K562 (cell line): Measurements from ENCODE around the gene NDUFV3. TPM values are rescaled to one million over a fixed set of nuclear protein-coding genes. Genes with fewer than 3 reads are reported as not detected.

ENCODE experiments used
- ATAC-seq: fragments of 200-7000 bp; cut with Tn5 transposase; 3 replicates; pipeline ENCODE4 v1.9.1; 2020; ENCODE audit warnings: moderate library complexity
- BruUV-seq: library from RNA; stranded (reverse); fragments of 400-500 nt; replicated peaks from 2 replicates; lab custom pipeline; 2021; lab: Mats Ljungman, UMichigan
- CTCF ChIA-PET: fragments of 300-600 bp; formaldehyde crosslinking; extraction: SDS; loops from one replicate; lab custom pipeline; 2021; ENCODE audit warnings: low intra/inter-chr PET ratio; lab: Yijun Ruan, JAX
- POLR2A ChIA-PET: fragments of 300-600, 350-650 bp; sonication (Branson Sonifier 250); formaldehyde crosslinking; extraction: SDS; loops from one replicate; lab custom pipeline; 2021; ENCODE audit warnings: antibody characterized with exemption, inconsistent platforms; lab: Yijun Ruan, JAX
- DNase-seq, 4 experiments: peaks; one replicate each; pipeline versions ENCODE4 v3.0.0 to v3.0.0-alpha.2; 2011 to 2018; ENCODE audit warnings: low spot score in 3 of 4, mixed read lengths in 3 of 4; ENCODE audit errors: extremely low read depth in 1 of 4
- FAIRE-seq: peaks from 2 replicates; lab custom pipeline; 2011; peaks lifted over from hg19 to GRCh38; lab: Jason Lieb, UNC
- H2AFZ ChIP-seq: 2 replicates; pipeline ENCODE4 v1.6.0; 2011; ENCODE audit warnings: low read depth, low read length, control low read depth, inconsistent platforms
- H3K27ac ChIP-seq: fragments of 200-600 bp; 3 replicates; pipeline ENCODE4 v1.8.0; 2011; ENCODE audit warnings: low read depth, mild to moderate bottlenecking, control low read depth, inconsistent platforms, low read length, moderate library complexity, mixed read lengths; ENCODE audit errors: extremely low read depth
- H3K27me3 ChIP-seq, 2 experiments: fragments of 300-600 bp in 1 of 2; 2 replicates in 1 of 2; 3 replicates in 1 of 2; pipeline versions ENCODE4 v1.6.0 to v1.8.0; 2011; ENCODE audit warnings: inconsistent platforms in 2 of 2, low read length in 2 of 2, mild to moderate bottlenecking in 1 of 2, mixed read lengths in 1 of 2, moderate library complexity in 1 of 2; ENCODE audit not compliant: control insufficient read depth in 2 of 2, insufficient read depth in 2 of 2
- H3K36me3 ChIP-seq: fragments of 300-600 bp; 3 replicates; pipeline ENCODE4 v1.8.0; 2011; ENCODE audit warnings: mild to moderate bottlenecking, low read length, inconsistent platforms; ENCODE audit not compliant: control insufficient read depth, insufficient read depth
- H3K4me1 ChIP-seq, 2 experiments: fragments of 200-600 bp in 1 of 2; replicated peaks in 1 of 2; 2 replicates in 1 of 2; 3 replicates in 1 of 2; pipeline versions ENCODE4 v1.5.1 to v1.8.0; 2011; ENCODE audit warnings: inconsistent platforms in 2 of 2, low read length in 2 of 2, mild to moderate bottlenecking in 1 of 2, mixed read lengths in 1 of 2, moderate library complexity in 1 of 2; ENCODE audit not compliant: control insufficient read depth in 2 of 2, insufficient read depth in 2 of 2
- H3K4me2 ChIP-seq: 2 replicates; pipeline ENCODE4 v1.6.1; 2011; ENCODE audit warnings: low read length, control low read depth, inconsistent platforms, mixed read lengths; ENCODE audit not compliant: insufficient read depth
- H3K4me3 ChIP-seq: fragments of 200-600 bp; sonication (generic), shearing (Covaris generic); 2 replicates; pipeline ENCODE4 v1.5.1; 2016; ENCODE audit warnings: control low read depth, inconsistent platforms
- H3K79me2 ChIP-seq: fragments of 200-600 bp; 3 replicates; pipeline ENCODE4 v1.8.0; 2011; ENCODE audit warnings: low read length, inconsistent platforms; ENCODE audit not compliant: control insufficient read depth, insufficient read depth
- H3K9ac ChIP-seq, 2 experiments: 2 replicates each; pipeline versions ENCODE4 v1.6.0 to v1.6.1; 2011; ENCODE audit warnings: low read depth in 2 of 2, low read length in 2 of 2, control low read depth in 1 of 2, inconsistent platforms in 1 of 2, mild to moderate bottlenecking in 1 of 2, mixed read lengths in 1 of 2; ENCODE audit not compliant: insufficient read depth in 1 of 2
- H3K9me1 ChIP-seq: one replicate; pipeline ENCODE4 v1.6.0; 2011; ENCODE audit warnings: inconsistent platforms, mild to moderate bottlenecking, low read length, moderate library complexity; ENCODE audit not compliant: control insufficient read depth, insufficient read depth
- H3K9me3 ChIP-seq: replicated peaks from 2 replicates; pipeline ENCODE4 v1.5.1; 2011; ENCODE audit warnings: low read depth, low read length, inconsistent platforms; ENCODE audit not compliant: control insufficient read depth, insufficient read depth
- H4K20me1 ChIP-seq: replicated peaks from 2 replicates; pipeline ENCODE4 v1.6.1; 2011; ENCODE audit warnings: low read length, inconsistent platforms, mixed read lengths; ENCODE audit not compliant: control insufficient read depth, insufficient read depth
- CC2D1A ChIP-seq: fragments of 450-650 bp; IDR thresholded peaks from 2 replicates; pipeline ENCODE4 v1.6.1; 2017; ENCODE audit warnings: mild to moderate bottlenecking
- CEBPG ChIP-seq, 3 experiments: fragments of 200-800 bp in 1 of 3; sonication (Bioruptor generic) in 1 of 3; sonication (generic) in 1 of 3; formaldehyde crosslinking in 1 of 3; IDR thresholded peaks in 2 of 3; conservative IDR thresholded peaks in 1 of 3; 2 replicates each; pipeline versions ENCODE4 v1.6.1 to v1.8.0; 2016 to 2022; ENCODE audit warnings: missing compliant biosample characterization in 2 of 3, missing genetic modification characterization in 2 of 3, mild to moderate bottlenecking in 1 of 3, missing genetic modification reagents in 1 of 3
- HEY1 ChIP-seq: fragments of 250-450 bp; sonication (Bioruptor Pico); IDR thresholded peaks from 2 replicates; pipeline ENCODE4 v1.5.0; 2020; ENCODE audit warnings: mild to moderate bottlenecking, moderate library complexity, borderline replicate concordance
- RBFOX2 ChIP-seq: fragments of 200-400 bp; formaldehyde crosslinking; IDR thresholded peaks from 2 replicates; pipeline ENCODE4 v1.6.1; 2017; ENCODE audit warnings: low read depth, mild to moderate bottlenecking, low read length, moderate library complexity
- ZBED1 ChIP-seq: IDR thresholded peaks from 2 replicates; pipeline ENCODE4 v1.6.1; 2014
- ZNF224 ChIP-seq: sonication (generic); formaldehyde crosslinking; IDR thresholded peaks from 2 replicates; pipeline ENCODE4 v1.8.0; 2022; ENCODE audit warnings: mild to moderate bottlenecking, missing genetic modification reagents
- WGBS: fragments of 100-300 bp; shearing (Covaris generic); methylation state at CpG from one replicate; pipeline ENCODE4 v1.1.6; 2016; ENCODE audit warnings: low coverage, mixed read lengths; ENCODE audit not compliant: insufficient coverage; ENCODE audit errors: missing lambda C conversion rate; 5-methylcytosine and 5-hydroxymethylcytosine counted together
- in situ Hi-C: fragments of 300-500 bp; cut with MboI; formaldehyde crosslinking; loops from 4 replicates; pipeline ENCODE4 v1.15.0; 2018; ENCODE audit warnings: inconsistent platforms, mixed read lengths
- intact Hi-C: fragments of 100-400 bp; cut with micrococcal nuclease; formaldehyde crosslinking; loops from 2 replicates; pipeline ENCODE4 v1.14.2; 2022
- polyA plus RNA-seq, 8 experiments: library from polyadenylated mRNA; depleted of rRNA in 4 of 8; stranded (reverse) in 5 of 8; unstranded in 3 of 8; fragments of >200 nt; fragmentation: Nextera tagmentation in 2 of 8; fragmentation: Illumina TruSeq in 1 of 8; extraction: Ambion mirVana in 2 of 8; extraction: Trizol in 1 of 8; gene quantifications; 2 replicates each; pipeline versions ENCODE4 v1.2.1 to v1.2.3, GENCODE V29; 2011 to 2014; ENCODE audit warnings: inconsistent platforms in 1 of 8, missing spikeins in 1 of 8
- total RNA-seq, 7 experiments: library from RNA; depleted of rRNA in 6 of 7; stranded (reverse); fragments of >200 nt in 6 of 7; fragmentation: Illumina TruSeq in 2 of 7; extraction: Trizol in 2 of 7; gene quantifications; 2 replicates each; pipeline versions ENCODE4 v1.2.1 to v1.2.3, GENCODE V29; 2011 to 2021; ENCODE audit warnings: low replicate concordance in 1 of 7
- TF ChIP-seq, protein P1 (sequence below): sonication (generic); formaldehyde crosslinking; IDR thresholded peaks from 2 replicates; pipeline ENCODE4 v1.8.0; 2022; ENCODE audit warnings: mild to moderate bottlenecking, missing genetic modification reagents

NDUFV3 gene
- total and polyA plus RNA-seq, 9 of the 15 experiments (the other 6 are each of a cell fraction or from before 2014, with no cell fraction given) = 19.1 to 87.8 (median 74.3) TPM

DNA sequence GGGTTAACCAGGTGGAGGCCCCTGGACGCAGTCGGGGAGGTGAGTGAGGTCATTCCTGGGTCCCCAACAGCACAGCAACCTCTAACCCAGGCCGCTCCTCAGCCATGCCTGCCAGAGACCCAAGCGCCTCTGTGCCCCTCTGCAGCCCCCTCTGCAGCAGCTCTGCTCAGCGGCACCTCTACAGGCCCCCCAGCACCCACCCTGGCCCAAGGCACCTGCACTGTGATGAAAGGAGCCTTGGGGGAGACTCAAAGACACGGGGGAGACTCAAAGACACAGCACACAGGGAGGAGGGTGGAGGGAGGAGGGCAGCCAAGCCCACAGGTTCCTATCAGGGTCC lies 33.2 kb upstream of the NDUFV3 start:
- peaks cover 0 to 28% of the 10 kb centered on the region in 2 experiments; a peak in 1 of 5 replicates for H3K4me1 ChIP-seq
- TF ChIP-seq HEY1 (CRISPR knock-in tag) (no peak), ZBED1 (no peak), CEBPG (CRISPR knock-in tag; IDR thresholded peaks at IDR 0.05) (no peak), CEBPG (tag; conservative IDR thresholded peaks at IDR 0.05 in 1 of 2, IDR thresholded peaks at IDR 0.05 in 1 of 2) (no peak), ZNF224 (CRISPR knock-in tag) (no peak), CC2D1A (no peak), RBFOX2 (peak; percentile 22; the same call in 1 of the 2 replicates)
- TF ChIP-seq, protein P1, sequence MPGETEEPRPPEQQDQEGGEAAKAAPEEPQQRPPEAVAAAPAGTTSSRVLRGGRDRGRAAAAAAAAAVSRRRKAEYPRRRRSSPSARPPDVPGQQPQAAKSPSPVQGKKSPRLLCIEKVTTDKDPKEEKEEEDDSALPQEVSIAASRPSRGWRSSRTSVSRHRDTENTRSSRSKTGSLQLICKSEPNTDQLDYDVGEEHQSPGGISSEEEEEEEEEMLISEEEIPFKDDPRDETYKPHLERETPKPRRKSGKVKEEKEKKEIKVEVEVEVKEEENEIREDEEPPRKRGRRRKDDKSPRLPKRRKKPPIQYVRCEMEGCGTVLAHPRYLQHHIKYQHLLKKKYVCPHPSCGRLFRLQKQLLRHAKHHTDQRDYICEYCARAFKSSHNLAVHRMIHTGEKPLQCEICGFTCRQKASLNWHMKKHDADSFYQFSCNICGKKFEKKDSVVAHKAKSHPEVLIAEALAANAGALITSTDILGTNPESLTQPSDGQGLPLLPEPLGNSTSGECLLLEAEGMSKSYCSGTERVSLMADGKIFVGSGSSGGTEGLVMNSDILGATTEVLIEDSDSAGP (CRISPR knock-in tag) = no peak
- CTCF ChIA-PET = no interaction called here
- BruUV-seq = no TSS peak
- no peaks in the 10 kb centered on the region for H3K27me3 ChIP-seq
- DNase-seq (no peak), FAIRE-seq (no peak), ATAC-seq (no peak)
- no peak overlapping the region for H2AFZ ChIP-seq
- 90% methylated on average over 6 of the region's 6 CpGs for WGBS
- peaks cover 95% of the 10 kb centered on the region for H3K36me3 ChIP-seq
- H3K9ac ChIP-seq = no peak overlapping the region
- H3K9me1 ChIP-seq = peaks cover 3% of the 10 kb centered on the region
- in situ Hi-C loops (no loop called here), intact Hi-C loops (no loop called here)
- H3K4me2 ChIP-seq = no peak overlapping the region
- no peak overlapping the region for H3K4me3 ChIP-seq
- no peak overlapping the region for H3K27ac ChIP-seq
- H4K20me1 ChIP-seq = peaks cover 21% of the 10 kb centered on the region
- no peaks in the 10 kb centered on the region for H3K9me3 ChIP-seq
- H3K79me2 ChIP-seq = peaks cover 68% of the 10 kb centered on the region
- POLR2A ChIA-PET = no interaction called here
